MCF 10A (cell line): ENCODE results near the gene GALNT14. TPM values are rescaled to one million over a fixed set of nuclear protein-coding genes. Genes with fewer than 3 reads are reported as not detected.

Experiments
- BruUV-seq: library from RNA; stranded (reverse); fragments of 400-500 nt; replicated peaks from 2 replicates; lab custom pipeline; 2021; lab: Mats Ljungman, UMichigan
- CTCF ChIA-PET: fragments of 300-600 bp; sonication (Branson Sonifier 250); formaldehyde crosslinking; extraction: SDS; loops from one replicate; lab custom pipeline; 2021; ENCODE audit warnings: antibody characterized with exemption, inconsistent platforms; lab: Yijun Ruan, JAX
- POLR2A ChIA-PET: fragments of 300-600, 350-650 bp; sonication (Branson Sonifier 250); formaldehyde crosslinking; extraction: SDS; loops from one replicate; lab custom pipeline; 2020; ENCODE audit warnings: antibody characterized with exemption, inconsistent platforms; lab: Yijun Ruan, JAX
- DNase-seq: peaks from one replicate; pipeline ENCODE4 v3.0.0-alpha.2; 2018; ENCODE audit not compliant: unreplicated experiment
- H3K27ac Mint-ChIP-seq: one replicate; pipeline ENCODE4 v1.8.0; 2022; ENCODE audit warnings: mild to moderate bottlenecking, low read depth, mixed read lengths; ENCODE audit not compliant: unreplicated experiment
- H3K27me3 Mint-ChIP-seq: one replicate; pipeline ENCODE4 v1.8.0; 2022; ENCODE audit warnings: mixed read lengths; ENCODE audit not compliant: insufficient read depth, unreplicated experiment
- H3K36me3 Mint-ChIP-seq: one replicate; pipeline ENCODE4 v1.8.0; 2022; ENCODE audit warnings: mild to moderate bottlenecking, moderate library complexity, mixed read lengths; ENCODE audit not compliant: insufficient read depth, unreplicated experiment
- H3K4me1 Mint-ChIP-seq: one replicate; pipeline ENCODE4 v1.8.0; 2022; ENCODE audit warnings: mixed read lengths; ENCODE audit not compliant: insufficient read depth, unreplicated experiment
- H3K4me3 Mint-ChIP-seq: one replicate; pipeline ENCODE4 v1.8.0; 2022; ENCODE audit warnings: mild to moderate bottlenecking, moderate library complexity, mixed read lengths; ENCODE audit not compliant: unreplicated experiment
- H3K9me3 Mint-ChIP-seq: one replicate; pipeline ENCODE4 v1.8.0; 2022; ENCODE audit warnings: mixed read lengths; ENCODE audit not compliant: unreplicated experiment
- CTCF ChIP-seq: fragments of 200-600 bp; IDR thresholded peaks from one replicate; pipeline ENCODE4 v1.8.0; 2022; ENCODE audit warnings: antibody characterized with exemption, mild to moderate bottlenecking; ENCODE audit not compliant: unreplicated experiment
- intact Hi-C: fragments of 100-400 bp; cut with micrococcal nuclease; formaldehyde crosslinking; loops from 2 replicates; pipeline ENCODE4 v1.14.1; 2022
- total RNA-seq: library from RNA; stranded (reverse); gene quantifications from 2 replicates; pipeline ENCODE4 v1.2.3, GENCODE V29; 2022

Gene GALNT14
- total RNA-seq, 1 experiment from 2014 or later: 4.6 TPM

GRCh38 chr2:31012406-31012805 is 125.8 kb downstream of the GALNT14 start:
- H3K4me3 Mint-ChIP-seq: no peak overlapping the region
- CTCF ChIA-PET: interaction anchor here (0.6 kb wide), 1 partner anchor 151 kb away, joined by 3 read pairs; no protein-coding TSS in a partner anchor
- H3K27ac Mint-ChIP-seq: no peak overlapping the region
- intact Hi-C loops: no loop called here
- no TSS peak for BruUV-seq
- no peak for TF ChIP-seq CTCF
- POLR2A ChIA-PET: no interaction called here
- H3K27me3 Mint-ChIP-seq: no peaks in the 10 kb centered on the region
- no peaks in the 10 kb centered on the region for H3K9me3 Mint-ChIP-seq
- peaks cover 6% of the 10 kb centered on the region for H3K36me3 Mint-ChIP-seq
- DNase-seq: no peak
- H3K4me1 Mint-ChIP-seq: no peaks in the 10 kb centered on the region

GRCh38 chr2:31011587-31011986 is 126.7 kb downstream of the GALNT14 start:
- BruUV-seq: no TSS peak
- no peak overlapping the region for H3K4me3 Mint-ChIP-seq
- H3K27me3 Mint-ChIP-seq: no peaks in the 10 kb centered on the region
- no peaks in the 10 kb centered on the region for H3K4me1 Mint-ChIP-seq
- no peak overlapping the region for H3K27ac Mint-ChIP-seq
- intact Hi-C loops: no loop called here
- ChIA-PET POLR2A (no interaction called here), CTCF (interaction anchor here (0.6 kb wide), 1 partner anchor 150 kb away, joined by 3 read pairs; no protein-coding TSS in a partner anchor)
- peaks cover 6% of the 10 kb centered on the region for H3K36me3 Mint-ChIP-seq
- TF ChIP-seq CTCF: no peak
- DNase-seq: no peak
- no peaks in the 10 kb centered on the region for H3K9me3 Mint-ChIP-seq

DNA sequence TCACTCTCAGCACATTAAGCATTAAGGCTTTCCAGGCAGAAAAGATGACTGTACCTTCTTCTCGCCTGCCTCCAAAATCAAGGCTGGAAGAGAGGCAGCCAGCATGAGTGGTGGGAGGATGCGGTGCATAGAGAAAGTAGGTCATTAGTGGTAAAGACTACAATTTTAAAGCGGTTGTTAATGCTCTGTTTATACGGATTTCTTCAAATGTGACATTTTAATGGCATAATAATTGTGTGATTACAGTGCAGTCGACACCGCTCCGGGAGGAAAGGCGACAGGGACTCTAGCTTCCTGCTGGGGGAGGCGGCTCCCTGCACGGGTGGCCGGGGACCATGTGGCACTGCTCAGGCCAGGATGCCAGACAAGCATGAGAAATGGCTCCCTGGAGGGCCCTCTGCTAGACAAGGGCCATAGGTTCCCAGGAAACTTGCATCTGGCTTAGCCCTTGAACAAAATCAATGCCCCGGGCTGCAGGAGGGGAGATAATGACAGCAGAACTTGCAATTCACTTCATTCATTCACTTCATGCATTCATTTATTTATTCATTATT is 129.6 kb downstream of the GALNT14 start:
- ChIA-PET CTCF (no interaction called here), POLR2A (interaction anchor here (0.6 kb wide), 1 partner anchor 1409 kb away, joined by 3 read pairs; no protein-coding TSS in a partner anchor)
- Mint-ChIP-seq H3K36me3 (peaks cover 6% of the 10 kb centered on the region), H3K27ac (no peak overlapping the region), H3K9me3 (no peaks in the 10 kb centered on the region), H3K27me3 (no peaks in the 10 kb centered on the region), H3K4me3 (no peak overlapping the region), H3K4me1 (no peaks in the 10 kb centered on the region)
- no peak for TF ChIP-seq CTCF
- intact Hi-C loops: no loop called here
- no peak for DNase-seq
- no TSS peak for BruUV-seq

DNA sequence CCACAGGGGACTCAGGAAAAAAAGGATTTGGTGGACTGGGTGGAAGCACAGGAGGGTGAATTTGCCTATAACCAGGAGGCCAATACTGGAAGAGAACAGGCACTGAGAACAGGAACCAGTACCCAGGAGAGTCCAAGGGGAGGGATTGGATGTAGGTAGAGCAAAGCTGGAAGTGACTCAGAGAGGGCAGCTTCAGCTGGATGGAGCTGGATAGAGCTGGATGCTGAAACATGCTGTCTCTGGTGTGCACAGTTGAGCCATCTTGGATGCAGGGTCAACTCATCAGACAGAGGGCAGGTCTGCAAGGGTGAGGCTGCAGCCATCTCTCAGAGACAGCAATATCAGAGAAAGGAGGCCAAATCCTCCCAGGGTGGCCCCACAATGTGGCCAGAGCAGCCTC is 134.0 kb downstream of the GALNT14 start:
- no peaks in the 10 kb centered on the region for H3K27me3 Mint-ChIP-seq
- no peaks in the 10 kb centered on the region for H3K4me1 Mint-ChIP-seq
- no peak overlapping the region for H3K4me3 Mint-ChIP-seq
- DNase-seq: peak; percentile 16
- CTCF ChIA-PET: interaction anchor here (0.6 kb wide), 1 partner anchor 18 kb away, joined by 4 read pairs; no protein-coding TSS in a partner anchor
- H3K36me3 Mint-ChIP-seq: peaks cover 6% of the 10 kb centered on the region
- no TSS peak for BruUV-seq
- H3K9me3 Mint-ChIP-seq: no peaks in the 10 kb centered on the region
- no peak overlapping the region for H3K27ac Mint-ChIP-seq
- no peak for TF ChIP-seq CTCF
- POLR2A ChIA-PET: no interaction called here
- intact Hi-C loops: no loop called here
